Activated T-helper 1 cell treated with Interleukin-2 at 50 U/mL for 16 hours (primary cell): ENCODE measurements around the gene STAT3.
A peak's percentile ranks its signal among the peaks of the same experiment; 100 is the strongest.
"Not testable (repeated sequence)": the region's sequence is repeated elsewhere in the genome, so short reads cannot be mapped to it uniquely, and the experiment has no call there.

Experiments
- DNase-seq: peaks from one replicate; pipeline ENCODE4 v3.0.0-alpha.2; 2020; ENCODE audit warnings: low read depth

The STAT3 gene

DNA sequence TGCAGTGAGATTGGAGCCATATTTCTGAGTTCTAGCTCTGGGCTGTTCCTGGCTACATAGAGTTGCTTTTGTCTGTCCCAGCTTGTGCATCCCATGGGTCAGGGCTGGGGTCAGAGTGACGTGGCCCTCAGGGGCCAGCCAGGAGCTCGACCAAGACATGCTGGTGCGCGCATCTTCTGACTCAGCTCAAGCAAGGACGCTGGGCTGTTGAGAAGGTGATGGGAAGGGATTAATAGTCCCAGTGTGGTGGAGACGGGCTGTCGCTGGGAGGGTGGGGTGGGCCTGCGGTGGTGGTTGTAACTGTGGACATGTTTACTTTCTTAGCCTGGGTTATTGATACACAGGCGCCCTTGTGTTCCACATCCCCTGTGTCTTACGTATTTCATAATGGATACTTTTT is 90.5 kb downstream of the STAT3 start:
- not testable (repeated sequence) for DNase-seq

GRCh38 chr17:42296012-42296411 is 92.2 kb downstream of the STAT3 start:
- DNase-seq: no peak

DNA sequence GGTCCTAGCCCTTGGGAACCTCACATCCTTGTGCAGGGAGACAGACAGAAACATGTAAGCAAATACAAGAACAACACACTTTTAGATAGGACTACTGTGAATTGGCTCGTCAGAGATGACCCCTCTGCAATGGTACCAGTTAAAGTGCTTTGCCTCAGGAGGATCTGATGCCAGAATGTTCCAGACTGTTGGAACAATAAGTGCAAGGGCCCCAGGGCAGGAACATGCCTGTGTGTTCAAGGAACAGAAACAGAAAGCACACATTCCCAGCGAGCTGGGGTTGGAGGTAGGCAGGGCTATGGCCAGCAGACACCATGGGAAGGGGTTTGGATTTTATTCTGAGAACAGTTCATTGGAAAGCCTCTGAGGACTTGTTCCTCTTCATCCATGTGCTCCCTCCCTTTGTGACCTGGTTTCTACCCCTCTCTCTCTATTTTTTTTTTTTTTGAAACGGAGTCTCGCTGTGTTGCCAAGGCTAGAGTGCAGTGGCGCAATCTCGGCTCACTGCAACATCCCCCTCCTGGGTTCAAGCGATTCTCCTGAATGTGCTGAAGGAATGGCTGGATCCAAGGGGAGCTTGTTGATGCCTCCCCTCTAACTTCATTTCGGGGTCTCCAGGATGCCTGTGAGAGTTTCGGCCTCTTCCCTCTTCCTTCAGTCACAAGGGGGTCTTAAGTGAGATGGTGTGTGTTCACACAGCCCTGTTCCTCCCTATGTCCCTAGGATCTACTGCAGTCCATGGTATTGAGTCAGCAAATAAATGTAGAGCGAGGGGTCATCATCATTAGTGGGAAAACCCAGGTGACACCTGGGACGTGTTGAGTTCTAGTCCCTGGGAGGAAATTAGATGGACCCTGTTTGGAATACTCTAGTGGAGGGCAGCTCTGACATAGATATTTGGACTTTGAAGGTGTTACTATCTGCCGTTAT is 93.5 kb downstream of the STAT3 start:
- DNase-seq: no peak

DNA sequence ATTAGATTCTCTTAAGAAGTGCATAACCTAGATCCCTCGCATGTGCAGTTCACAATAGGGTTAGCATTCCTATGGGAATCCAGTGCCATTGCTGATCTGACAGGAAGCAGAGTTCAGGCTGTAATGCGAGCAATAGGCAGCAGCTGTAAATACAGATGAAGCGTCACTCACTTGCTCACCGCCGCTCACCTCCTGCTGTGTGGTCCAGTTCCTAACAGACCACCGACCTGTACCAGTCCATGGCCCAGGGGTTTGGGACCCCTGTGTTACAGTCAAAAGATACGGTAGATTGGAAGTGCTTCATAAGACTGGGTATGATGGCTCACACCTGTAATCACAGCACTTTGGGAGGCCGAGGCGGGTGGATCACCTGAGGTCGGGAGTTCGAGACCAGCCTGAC is 97.1 kb downstream of the STAT3 start:
- no peak for DNase-seq

DNA sequence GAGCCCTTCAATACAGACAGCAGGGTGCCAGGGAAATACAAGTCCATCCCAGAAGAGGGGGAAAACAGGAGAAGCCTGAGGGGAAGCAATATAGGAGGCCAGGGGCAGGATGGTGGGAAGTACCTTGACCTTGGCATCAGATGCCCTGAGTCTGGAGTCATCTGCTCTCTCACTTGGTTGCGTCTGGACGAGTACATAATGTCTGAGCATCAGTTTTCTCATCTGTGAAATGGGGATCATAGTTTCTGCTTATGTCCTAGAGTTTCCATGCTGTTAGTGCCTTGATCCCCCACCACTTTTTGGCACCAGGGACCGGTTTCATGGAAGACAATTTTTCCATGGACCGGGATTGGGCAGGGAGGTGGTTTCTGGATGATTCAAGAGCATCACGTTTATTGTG is 97.7 kb downstream of the STAT3 start:
- no peak for DNase-seq

DNA sequence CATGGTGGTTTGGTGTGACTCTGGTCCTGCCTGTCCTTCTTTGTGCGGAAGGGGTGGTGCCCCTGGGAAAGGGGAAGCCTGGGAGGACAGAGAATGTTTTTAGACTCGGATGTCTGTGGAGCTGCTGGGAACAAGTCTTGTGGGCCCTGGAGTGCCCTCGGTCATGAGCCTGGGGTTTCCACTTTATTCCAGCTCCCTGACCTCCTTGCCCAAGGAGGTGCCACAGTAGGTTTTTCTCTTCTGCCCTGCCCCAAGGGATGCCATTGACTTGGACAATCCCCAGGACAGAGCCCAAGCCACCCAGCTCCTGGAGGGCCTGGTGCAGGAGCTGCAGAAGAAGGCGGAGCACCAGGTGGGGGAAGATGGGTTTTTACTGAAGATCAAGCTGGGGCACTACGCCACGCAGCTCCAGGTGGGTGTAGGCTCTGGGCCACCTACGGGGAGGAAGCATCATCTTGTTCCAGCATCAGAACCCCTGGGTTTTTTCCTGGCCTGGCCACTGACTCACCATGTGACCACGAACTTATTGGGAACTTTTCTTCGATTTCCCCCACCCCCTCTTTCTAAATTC is 98.5 kb downstream of the STAT3 start:
- DNase-seq: no peak

- DNase-seq: peak; percentile 26
Measured at GRCh38 chr17:42288803-42289610, 99.2 kb downstream of the STAT3 start.

DNA sequence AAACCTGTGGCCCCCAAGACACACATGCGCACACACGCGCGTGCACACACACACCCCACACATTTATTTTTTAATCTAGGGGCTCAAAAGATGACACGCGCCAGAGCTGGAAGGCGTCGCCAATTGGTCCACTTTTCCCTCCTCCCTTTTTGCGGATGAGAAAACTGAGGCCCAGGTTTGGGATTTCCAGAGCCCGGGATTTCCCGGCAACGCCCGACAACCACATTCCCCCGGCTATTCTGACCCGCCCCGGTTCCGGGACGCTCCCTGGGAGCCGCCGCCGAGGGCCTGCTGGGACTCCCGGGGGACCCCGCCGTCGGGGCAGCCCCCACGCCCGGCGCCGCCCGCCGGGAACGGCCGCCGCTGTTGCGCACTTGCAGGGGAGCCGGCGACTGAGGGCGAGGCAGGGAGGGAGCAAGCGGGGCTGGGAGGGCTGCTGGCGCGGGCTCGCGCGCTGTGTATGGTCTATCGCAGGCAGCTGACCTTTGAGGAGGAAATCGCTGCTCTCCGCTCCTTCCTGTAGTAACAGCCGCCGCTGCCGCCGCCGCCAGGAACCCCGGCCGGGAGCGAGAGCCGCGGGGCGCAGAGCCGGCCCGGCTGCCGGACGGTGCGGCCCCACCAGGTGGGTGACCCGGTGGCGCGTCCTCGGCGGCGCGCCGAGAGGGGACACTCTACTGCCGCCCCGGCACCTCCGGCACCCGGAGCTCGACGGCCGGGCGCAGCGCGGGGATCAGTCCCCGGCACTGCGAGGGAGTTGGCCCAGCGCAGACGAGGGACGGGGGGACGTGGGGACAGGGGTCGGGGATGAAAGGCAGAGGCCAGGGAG is 100.1 kb downstream of the STAT3 start, which contains the start of gene STAT5A:
STAT5A (plus strand) TSS at position 522 of the 826 bp plus-strand sequence. CDS start 914 bp downstream, outside the sequence.
- peak; percentile 70 for DNase-seq

GRCh38 chr17:42287305-42287976 is 100.8 kb downstream of the STAT3 start:
- no peak for DNase-seq

GRCh38 chr17:42286411-42287221 is 101.6 kb downstream of the STAT3 start:
- no peak for DNase-seq

- no peak for DNase-seq
Measured at GRCh38 chr17:42285346-42286050, 102.7 kb downstream of the STAT3 start.

DNA sequence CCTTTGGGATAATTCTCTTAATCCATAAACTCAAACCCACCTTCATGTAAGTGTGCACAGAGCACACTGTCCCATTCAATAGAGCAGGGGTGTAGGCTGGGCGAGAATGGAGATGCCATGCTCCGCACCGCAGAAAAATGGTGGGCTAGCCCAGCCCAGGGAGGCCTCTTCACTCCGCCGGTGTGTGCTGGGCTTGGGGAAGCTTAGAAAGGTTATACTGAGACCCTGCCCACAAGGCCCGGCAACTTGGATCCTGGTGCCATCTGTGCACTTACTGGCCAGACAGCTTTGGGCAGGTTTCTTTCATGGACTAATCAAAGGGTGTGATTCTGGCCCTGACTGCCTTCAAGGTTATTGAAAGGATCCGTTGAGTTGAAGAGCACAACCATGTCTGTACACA is 103.7 kb downstream of the STAT3 start:
- no peak for DNase-seq

DNA sequence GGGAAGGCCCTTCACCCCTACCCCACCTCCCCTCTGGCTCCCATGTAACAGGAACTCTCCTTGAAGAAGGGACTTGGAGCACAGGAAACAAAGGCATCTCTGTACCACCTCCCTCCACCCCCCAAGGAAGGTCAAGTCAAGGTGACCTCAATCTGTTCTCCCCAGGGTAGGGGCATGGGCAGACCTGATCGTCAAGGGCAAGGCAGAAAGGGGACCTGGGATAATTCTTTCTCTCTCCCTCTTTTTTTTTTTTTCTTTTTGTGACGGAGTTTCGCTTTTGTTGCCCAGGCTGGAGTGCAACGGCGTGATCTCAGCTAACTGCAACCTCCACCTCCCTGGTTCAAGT is 104.2 kb downstream of the STAT3 start:
- no peak for DNase-seq

DNA sequence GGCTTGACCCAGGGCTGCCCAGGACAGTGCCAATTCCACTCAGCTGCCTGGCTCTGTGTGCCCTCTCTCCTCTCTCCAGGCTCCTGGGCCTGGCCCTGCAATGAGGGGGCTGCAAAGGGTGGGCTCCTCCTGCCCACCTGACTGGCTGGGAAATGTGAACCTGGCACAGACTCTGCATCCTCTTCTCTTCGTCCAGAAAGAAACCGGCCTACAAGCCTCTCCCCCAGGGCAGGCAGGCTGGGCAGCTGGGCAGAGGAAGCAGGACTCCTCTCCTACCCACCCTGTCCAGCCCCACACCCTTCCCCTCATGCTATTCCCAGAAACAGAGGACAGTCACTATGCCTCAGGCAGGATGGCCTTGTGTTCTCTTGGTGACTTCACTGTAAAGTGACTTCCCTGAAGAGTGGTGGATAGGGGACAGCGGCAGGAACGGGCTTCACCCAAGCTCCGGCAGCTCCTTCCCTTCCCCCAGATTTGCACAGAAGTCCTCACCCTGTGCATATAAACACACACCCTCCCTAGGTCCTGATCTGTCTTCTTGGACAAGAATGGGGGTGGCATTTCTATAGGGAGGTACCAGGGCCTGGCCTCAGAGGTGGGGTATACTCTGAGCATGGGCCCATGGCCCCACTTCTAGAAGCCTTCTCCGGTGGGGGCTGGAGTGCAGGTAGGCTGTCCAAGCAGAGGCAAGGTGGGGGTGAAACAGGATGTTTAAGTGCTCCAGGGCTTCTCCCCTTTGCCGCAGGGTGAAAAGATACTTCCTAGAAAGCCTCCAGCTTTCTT is 104.8 kb downstream of the STAT3 start:
- DNase-seq: no peak

DNA sequence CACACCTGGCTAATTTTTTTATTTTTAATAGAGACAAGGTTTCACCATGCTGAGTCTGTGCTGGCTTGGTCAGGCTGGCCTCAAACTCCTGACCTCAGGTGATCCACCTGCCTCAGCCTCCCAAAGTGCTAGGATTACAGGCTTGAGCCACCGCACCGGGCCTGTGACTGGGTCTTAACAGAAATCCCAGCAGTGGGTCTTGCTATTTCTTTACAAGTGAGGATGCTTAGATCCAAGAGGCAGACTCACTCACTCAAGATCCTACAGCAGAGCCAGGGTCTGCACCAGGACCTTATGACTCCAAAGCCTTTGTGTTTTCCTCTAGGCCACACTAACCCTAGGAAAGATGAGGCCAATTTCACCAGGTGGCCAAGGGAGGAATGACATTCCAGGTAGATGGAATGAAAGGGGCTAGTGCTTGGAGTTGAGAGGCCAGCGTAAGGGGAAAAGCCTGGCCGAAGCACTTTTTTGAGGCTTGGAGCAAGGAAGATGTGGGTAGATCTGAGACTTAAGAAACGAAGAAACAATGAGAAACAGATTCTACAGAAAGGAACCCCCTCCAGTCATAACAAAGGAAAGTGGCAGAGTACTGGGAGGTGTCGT is 105.7 kb downstream of the STAT3 start:
- DNase-seq: no peak

- DNase-seq: no peak
Measured at GRCh38 chr17:42281571-42282096, 106.6 kb downstream of the STAT3 start.

GRCh38 chr17:42279776-42280630 is 108.2 kb downstream of the STAT3 start:
- DNase-seq: no peak
